ENCODE data around the gene TSHZ2. TPM values are rescaled to one million over a fixed set of nuclear protein-coding genes. Genes with fewer than 3 reads are reported as not detected.

Gene TSHZ2
- total and polyA plus RNA-seq, 9 of the 15 experiments (the other 6 are each of a cell fraction or from before 2014, with no cell fraction given): 0.03 to 0.20 (median 0.05) TPM; not detected in 4

DNA sequence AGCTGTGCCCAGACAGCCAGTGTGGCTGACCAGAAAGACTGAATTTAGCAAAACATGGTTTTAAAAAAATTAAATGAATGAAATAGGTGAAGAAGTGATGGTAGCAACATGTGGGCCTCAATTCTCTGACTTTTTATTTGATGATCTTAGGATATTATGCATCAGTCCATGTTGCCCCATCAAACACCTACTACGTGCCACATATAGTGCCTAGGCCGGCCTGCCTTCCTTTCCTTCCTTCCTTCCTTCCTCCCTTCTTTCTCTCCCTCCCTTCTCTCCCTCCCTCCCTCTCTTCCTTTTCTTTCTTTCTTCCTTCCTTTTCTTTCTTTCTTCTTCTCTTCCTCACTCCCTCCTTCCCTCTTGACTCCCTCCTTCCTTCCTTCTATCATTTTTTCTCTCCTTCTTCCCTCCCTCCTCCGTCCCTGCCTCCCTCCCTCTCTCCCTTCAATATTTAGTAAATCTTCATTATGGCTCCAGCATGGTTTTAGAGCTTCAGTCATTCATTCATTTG is 209.8 kb downstream of the TSHZ2 start:
- TF ChIP-seq ZNF512 (tag; IDR thresholded peaks at IDR 0.05) (peak; percentile 83), ZKSCAN1 (IDR thresholded peaks at IDR 0.05; ENCODE audit: low read depth, low read length) (0 out of 2 replicates have a peak, but pooled peaks have one; percentile 29), THAP12 (CRISPR knock-in tag; IDR thresholded peaks at IDR 0.05) (no peak)
- Histone ChIP-seq H3K9me1 (ENCODE audit: control insufficient read depth, insufficient read depth, low read length) (no peaks in the 10 kb centered on the region), H3K79me2 (ENCODE audit: control insufficient read depth, insufficient read depth, low read length) (no peaks in the 10 kb centered on the region), H3K27ac (ENCODE audit: extremely low read depth, low read depth, low read length) (no peak overlapping the region), H3K4me2 (ENCODE audit: insufficient read depth, low read length) (no peak overlapping the region), H3K9me3 (replicated peaks; ENCODE audit: control insufficient read depth, insufficient read depth, low read depth, low read length) (no peaks in the 10 kb centered on the region), H3K9ac (ENCODE audit: insufficient read depth in 1 of 2, low read depth in 2 of 2, low read length in 2 of 2) (no peak overlapping the region), H4K20me1 (replicated peaks; ENCODE audit: control insufficient read depth, insufficient read depth, low read length) (no peaks in the 10 kb centered on the region), H3K4me3 (no peak overlapping the region), H2AFZ (ENCODE audit: low read depth, low read length) (no peak overlapping the region), H3K36me3 (ENCODE audit: control insufficient read depth, insufficient read depth, low read length) (no peaks in the 10 kb centered on the region), H3K4me1 (replicated peaks in 1 of 2; ENCODE audit: control insufficient read depth in 2 of 2, insufficient read depth in 2 of 2, low read length in 2 of 2) (peaks cover 0 to 26% of the 10 kb centered on the region in 2 experiments; a peak in 3 of 5 replicates), H3K27me3 (ENCODE audit: control insufficient read depth in 2 of 2, insufficient read depth in 2 of 2, low read length in 2 of 2) (no peaks in the 10 kb centered on the region)
- CTCF ChIA-PET (ENCODE audit: low intra/inter-chr PET ratio): no interaction called here
- in situ Hi-C loops (cut with MboI): no loop called here
- FAIRE-seq (no peak), ATAC-seq (no peak), DNase-seq (ENCODE audit: extremely low read depth in 1 of 4, low spot score in 3 of 4) (no peak)
- WGBS (ENCODE audit: insufficient coverage, low coverage, missing lambda C conversion rate): 100% methylated on average over 3 of the region's 3 CpGs
- POLR2A ChIA-PET: no interaction called here
- no TSS peak for BruUV-seq (replicated peaks)
- intact Hi-C loops (cut with micrococcal nuclease): no loop called here
